ENCODE data around the gene NXPH2. TPM values are rescaled to one million over a fixed set of nuclear protein-coding genes. Genes with fewer than 3 reads are reported as not detected.

Gene NXPH2
- total RNA-seq, 1 donor from 2014 or later: 4.6 TPM

DNA sequence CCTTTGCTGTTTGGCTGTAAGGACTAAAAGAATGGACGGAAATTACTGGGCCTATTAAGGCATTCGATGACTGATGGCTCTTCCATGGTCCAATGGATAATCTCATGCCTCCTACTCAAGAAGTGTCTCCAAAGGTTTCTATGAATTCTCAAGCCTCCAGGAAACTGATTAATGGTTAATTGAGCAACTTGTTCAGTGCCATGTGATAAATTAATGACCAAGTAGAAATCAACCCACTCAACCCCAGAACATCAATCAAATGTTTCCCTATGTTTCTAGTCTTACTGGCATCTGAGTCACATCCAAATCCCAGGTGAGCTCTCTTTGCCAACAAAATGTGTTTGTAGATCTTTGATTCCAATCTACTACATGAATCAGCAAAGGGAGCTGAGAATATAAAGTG is 103.6 kb downstream of the NXPH2 start:
- no peak for TF ChIP-seq CTCF (IDR thresholded peaks at IDR 0.05; ENCODE audit: unreplicated experiment)
- no peak for DNase-seq (ENCODE audit: low spot score in 2 of 2, unreplicated experiment in 2 of 2)
- Mint-ChIP-seq H3K4me3 (no peak overlapping the region), H3K27ac (no peak overlapping the region), H3K9me3 (no peaks in the 10 kb centered on the region), H3K36me3 (no peaks in the 10 kb centered on the region), H3K27me3 (ENCODE audit: low read depth) (peaks cover 2% of the 10 kb centered on the region), H3K4me1 (peaks cover 9% of the 10 kb centered on the region)

DNA sequence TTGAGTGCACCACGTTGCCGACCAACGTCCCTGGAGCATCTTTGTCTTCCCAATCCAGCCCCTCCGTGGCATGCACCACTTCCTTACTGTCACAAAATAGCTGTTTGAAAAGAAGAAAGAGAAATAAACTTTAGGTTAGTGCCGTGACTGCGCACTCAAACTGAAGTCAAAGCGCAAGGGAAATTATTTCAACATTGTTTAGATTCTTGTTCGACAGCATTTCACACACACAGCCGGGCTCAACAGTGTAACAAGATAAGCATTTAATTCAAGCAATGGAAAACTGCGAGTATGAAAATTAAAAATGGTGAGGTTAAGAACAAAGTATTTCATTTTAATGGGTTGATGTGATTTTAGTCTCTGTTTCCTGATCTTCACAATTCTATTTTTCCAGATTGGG is 108.6 kb downstream of the NXPH2 start:
- no peak for TF ChIP-seq CTCF (IDR thresholded peaks at IDR 0.05; ENCODE audit: unreplicated experiment)
- DNase-seq (ENCODE audit: low spot score in 2 of 2, unreplicated experiment in 2 of 2): no peak
- Mint-ChIP-seq H3K4me1 (peaks cover under 1% of the 10 kb centered on the region), H3K4me3 (no peak overlapping the region), H3K36me3 (no peaks in the 10 kb centered on the region), H3K27me3 (ENCODE audit: low read depth) (no peaks in the 10 kb centered on the region), H3K27ac (no peak overlapping the region), H3K9me3 (no peaks in the 10 kb centered on the region)

DNA sequence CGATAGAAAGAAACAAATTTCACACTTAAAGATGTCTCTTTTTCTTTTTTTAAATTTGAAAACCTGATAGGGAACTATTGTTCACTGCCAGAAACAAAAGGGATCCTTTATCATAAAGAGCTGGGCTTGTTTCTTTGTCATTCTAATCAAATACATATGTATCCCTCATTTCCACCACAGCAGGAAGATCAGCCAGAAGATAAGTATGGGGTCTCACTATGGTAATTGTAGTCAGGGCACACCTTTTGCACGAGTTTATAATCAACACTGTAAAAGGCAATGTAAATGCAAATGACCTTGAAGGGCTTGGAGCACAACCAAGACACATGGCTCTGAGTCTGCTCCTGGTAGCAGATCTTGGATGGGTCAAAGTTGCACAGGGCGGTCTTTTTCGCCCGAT is 109.5 kb downstream of the NXPH2 start:
- no peaks in the 10 kb centered on the region for H3K36me3 Mint-ChIP-seq
- H3K4me3 Mint-ChIP-seq: no peak overlapping the region
- TF ChIP-seq CTCF (IDR thresholded peaks at IDR 0.05; ENCODE audit: unreplicated experiment): no peak
- H3K27me3 Mint-ChIP-seq (ENCODE audit: low read depth): no peaks in the 10 kb centered on the region
- no peak overlapping the region for H3K27ac Mint-ChIP-seq
- no peaks in the 10 kb centered on the region for H3K9me3 Mint-ChIP-seq
- DNase-seq (ENCODE audit: low spot score in 2 of 2, unreplicated experiment in 2 of 2): no peak
- H3K4me1 Mint-ChIP-seq: no peaks in the 10 kb centered on the region

DNA sequence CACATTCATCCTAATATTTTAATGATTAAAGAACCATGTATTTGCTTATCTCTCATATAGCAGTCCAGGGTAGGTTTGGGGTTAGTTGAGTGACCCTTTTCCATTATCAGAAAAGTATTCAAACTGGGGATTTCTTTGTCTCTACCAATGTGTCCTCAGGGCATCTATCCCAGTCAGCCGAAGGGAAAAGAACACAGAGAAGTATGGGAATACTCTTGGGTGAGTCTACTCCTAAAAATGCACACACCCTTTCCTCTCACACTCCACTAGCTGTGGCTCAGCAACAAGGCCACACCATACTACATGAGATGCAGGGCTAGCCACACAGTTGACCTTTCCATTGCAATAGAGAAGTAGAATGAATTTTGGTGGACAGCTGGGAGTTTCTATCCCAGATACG is 114.3 kb downstream of the NXPH2 start:
- H3K36me3 Mint-ChIP-seq: no peaks in the 10 kb centered on the region
- no peaks in the 10 kb centered on the region for H3K9me3 Mint-ChIP-seq
- no peak overlapping the region for H3K4me3 Mint-ChIP-seq
- H3K27me3 Mint-ChIP-seq (ENCODE audit: low read depth): no peaks in the 10 kb centered on the region
- H3K4me1 Mint-ChIP-seq: no peaks in the 10 kb centered on the region
- no peak for TF ChIP-seq CTCF (IDR thresholded peaks at IDR 0.05; ENCODE audit: unreplicated experiment)
- H3K27ac Mint-ChIP-seq: no peak overlapping the region
- no peak for DNase-seq (ENCODE audit: low spot score in 2 of 2, unreplicated experiment in 2 of 2)

DNA sequence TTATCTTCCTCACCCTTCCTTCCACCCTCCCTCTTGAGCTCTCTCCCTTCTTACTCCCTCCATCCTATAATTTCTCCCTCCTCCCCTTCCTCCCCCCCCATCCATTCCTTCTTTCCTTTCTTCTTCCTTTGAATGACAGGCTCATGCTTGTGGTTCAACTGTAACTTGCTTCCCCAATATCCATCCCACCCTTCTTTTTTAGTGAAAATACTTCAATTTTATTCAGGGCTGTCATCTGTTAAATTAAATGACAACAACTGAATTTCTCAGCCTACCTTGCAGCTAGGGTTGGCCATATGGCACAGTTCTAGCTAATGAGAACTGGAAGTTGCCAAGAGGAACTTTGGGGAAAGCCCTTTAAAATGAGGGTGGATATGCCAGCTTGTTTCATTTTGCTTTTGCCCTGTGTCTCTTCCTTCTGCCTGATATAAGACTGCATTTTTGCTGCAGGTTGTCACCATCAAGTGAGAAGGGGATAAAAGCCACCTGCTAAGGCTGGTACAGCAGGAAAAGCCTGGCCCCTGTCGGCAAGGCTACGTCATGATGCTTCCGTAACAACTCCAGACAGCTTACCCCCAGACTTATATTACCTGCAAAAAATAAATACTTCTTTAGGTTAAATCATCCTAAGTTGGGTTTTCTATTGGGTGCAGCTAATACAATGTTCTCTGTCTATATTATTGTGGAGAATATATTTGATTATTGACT is 121.8 kb downstream of the NXPH2 start:
- no peak overlapping the region for H3K27ac Mint-ChIP-seq
- DNase-seq (ENCODE audit: low spot score in 2 of 2, unreplicated experiment in 2 of 2): no peak
- H3K4me1 Mint-ChIP-seq: no peaks in the 10 kb centered on the region
- TF ChIP-seq CTCF (IDR thresholded peaks at IDR 0.05; ENCODE audit: unreplicated experiment): no peak
- H3K9me3 Mint-ChIP-seq: no peaks in the 10 kb centered on the region
- no peaks in the 10 kb centered on the region for H3K36me3 Mint-ChIP-seq
- no peaks in the 10 kb centered on the region for H3K27me3 Mint-ChIP-seq (ENCODE audit: low read depth)
- H3K4me3 Mint-ChIP-seq: no peak overlapping the region

DNA sequence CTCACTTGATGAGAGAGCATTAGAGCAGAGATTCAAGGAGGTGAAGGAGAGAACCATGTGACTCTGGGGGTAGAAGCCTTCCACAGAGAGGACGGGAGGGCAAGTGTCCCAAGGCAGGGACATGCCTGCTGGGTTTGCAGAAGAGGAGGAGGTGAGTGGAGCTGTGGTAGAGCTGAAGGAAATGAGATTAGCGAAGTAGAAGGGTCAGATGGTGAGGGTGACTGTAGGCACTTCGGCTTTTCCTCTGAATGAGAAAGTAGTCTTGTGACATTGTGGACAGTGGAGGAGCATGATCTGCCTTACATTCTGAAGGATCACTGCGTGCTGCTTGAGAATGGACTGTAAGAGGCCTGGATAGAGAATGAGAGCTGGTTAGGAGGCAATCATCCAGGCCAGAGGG is 126.0 kb downstream of the NXPH2 start:
- no peak for TF ChIP-seq CTCF (IDR thresholded peaks at IDR 0.05; ENCODE audit: unreplicated experiment)
- no peak overlapping the region for H3K27ac Mint-ChIP-seq
- DNase-seq (ENCODE audit: low spot score in 2 of 2, unreplicated experiment in 2 of 2): no peak

More for the DNA sequence above, 126.0 kb downstream of the NXPH2 start:
- H3K4me1 Mint-ChIP-seq: no peaks in the 10 kb centered on the region
- no peaks in the 10 kb centered on the region for H3K9me3 Mint-ChIP-seq
- H3K27me3 Mint-ChIP-seq (ENCODE audit: low read depth): no peaks in the 10 kb centered on the region
- H3K36me3 Mint-ChIP-seq: no peaks in the 10 kb centered on the region
- no peak overlapping the region for H3K4me3 Mint-ChIP-seq
